Measurements from ENCODE around the gene SLC19A1.
"Not testable (repeated sequence)": the region's sequence is repeated elsewhere in the genome, so short reads cannot be mapped to it uniquely, and the experiment has no call there.

SLC19A1 gene

GRCh38 chr21:45570826-45571601 is 28.8 kb upstream of the SLC19A1 start:
- Histone ChIP-seq H3K9ac (ENCODE audit: low read length in 2 of 2) (peak overlapping the region in 1 of 2 donors; percentile 64), H3K27me3 (ENCODE audit: control insufficient read depth in 1 of 2, insufficient read depth in 2 of 2, low read length in 2 of 2) (no peaks in the 10 kb centered on the region), H3K4me1 (ENCODE audit: control insufficient read depth, insufficient read depth, low read length) (peaks cover 31% of the 10 kb centered on the region), H3K9me3 (ENCODE audit: control insufficient read depth in 2 of 2, low read length in 2 of 2) (no peaks in the 10 kb centered on the region), H3K4me3 (ENCODE audit: low read length in 2 of 2) (peak overlapping the region in 1 of 2 donors; percentile 52), H3K27ac (ENCODE audit: low read length) (peak overlapping the region; percentile 84), H3K36me3 (ENCODE audit: control insufficient read depth in 2 of 2, insufficient read depth in 2 of 2, low read length in 2 of 2) (no peaks in the 10 kb centered on the region)

GRCh38 chr21:45570071-45570470 is 27.8 kb upstream of the SLC19A1 start:
- Histone ChIP-seq H3K9ac (ENCODE audit: low read length in 2 of 2) (peak overlapping the region in 1 of 2 donors; percentile 64), H3K36me3 (ENCODE audit: control insufficient read depth in 2 of 2, insufficient read depth in 2 of 2, low read length in 2 of 2) (no peaks in the 10 kb centered on the region), H3K4me3 (ENCODE audit: low read length in 2 of 2) (no peak overlapping the region), H3K9me3 (ENCODE audit: control insufficient read depth in 2 of 2, low read length in 2 of 2) (no peaks in the 10 kb centered on the region), H3K27ac (ENCODE audit: low read length) (peak overlapping the region; percentile 84), H3K27me3 (ENCODE audit: control insufficient read depth in 1 of 2, insufficient read depth in 2 of 2, low read length in 2 of 2) (no peaks in the 10 kb centered on the region), H3K4me1 (ENCODE audit: control insufficient read depth, insufficient read depth, low read length) (peaks cover 31% of the 10 kb centered on the region)

- H3K27me3 ChIP-seq (ENCODE audit: control insufficient read depth in 1 of 2, insufficient read depth in 2 of 2, low read length in 2 of 2): no peaks in the 10 kb centered on the region
- peaks cover 0 to 2% of the 10 kb centered on the region in 2 donors for H3K9me3 ChIP-seq (ENCODE audit: control insufficient read depth in 2 of 2, low read length in 2 of 2)
- H3K27ac ChIP-seq (ENCODE audit: low read length): no peak overlapping the region
- peaks cover 25% of the 10 kb centered on the region for H3K4me1 ChIP-seq (ENCODE audit: control insufficient read depth, insufficient read depth, low read length)
- no peak overlapping the region for H3K4me3 ChIP-seq (ENCODE audit: low read length in 2 of 2)
- no peak overlapping the region for H3K9ac ChIP-seq (ENCODE audit: low read length in 2 of 2)
- no peaks in the 10 kb centered on the region for H3K36me3 ChIP-seq (ENCODE audit: control insufficient read depth in 2 of 2, insufficient read depth in 2 of 2, low read length in 2 of 2)
Observed at GRCh38 chr21:45568383-45568782, 26.1 kb upstream of the SLC19A1 start.

- not testable (repeated sequence) for H3K27me3 ChIP-seq (ENCODE audit: control insufficient read depth in 1 of 2, insufficient read depth in 2 of 2, low read length in 2 of 2); H3K4me3 ChIP-seq (ENCODE audit: low read length in 2 of 2); H3K36me3 ChIP-seq (ENCODE audit: control insufficient read depth in 2 of 2, insufficient read depth in 2 of 2, low read length in 2 of 2); H3K9me3 ChIP-seq (ENCODE audit: control insufficient read depth in 2 of 2, low read length in 2 of 2); H3K4me1 ChIP-seq (ENCODE audit: control insufficient read depth, insufficient read depth, low read length); H3K9ac ChIP-seq (ENCODE audit: low read length in 2 of 2); H3K27ac ChIP-seq (ENCODE audit: low read length)
Observed at GRCh38 chr21:45564137-45564536, 21.9 kb upstream of the SLC19A1 start.

GRCh38 chr21:45562965-45563364 is 20.7 kb upstream of the SLC19A1 start:
- Histone ChIP-seq H3K9ac (ENCODE audit: low read length in 2 of 2) (no peak overlapping the region), H3K9me3 (ENCODE audit: control insufficient read depth in 2 of 2, low read length in 2 of 2) (peaks cover 6 to 7% of the 10 kb centered on the region in 2 donors), H3K4me3 (ENCODE audit: low read length in 2 of 2) (no peak overlapping the region), H3K36me3 (ENCODE audit: control insufficient read depth in 2 of 2, insufficient read depth in 2 of 2, low read length in 2 of 2) (no peaks in the 10 kb centered on the region), H3K4me1 (ENCODE audit: control insufficient read depth, insufficient read depth, low read length) (peaks cover 2% of the 10 kb centered on the region), H3K27me3 (ENCODE audit: control insufficient read depth in 1 of 2, insufficient read depth in 2 of 2, low read length in 2 of 2) (no peaks in the 10 kb centered on the region), H3K27ac (ENCODE audit: low read length) (no peak overlapping the region)

GRCh38 chr21:45562402-45562801 is 20.2 kb upstream of the SLC19A1 start:
- Histone ChIP-seq H3K27me3 (ENCODE audit: control insufficient read depth in 1 of 2, insufficient read depth in 2 of 2, low read length in 2 of 2) (no peaks in the 10 kb centered on the region), H3K9ac (ENCODE audit: low read length in 2 of 2) (no peak overlapping the region), H3K4me1 (ENCODE audit: control insufficient read depth, insufficient read depth, low read length) (peaks cover 2% of the 10 kb centered on the region), H3K9me3 (ENCODE audit: control insufficient read depth in 2 of 2, low read length in 2 of 2) (peaks cover 6 to 7% of the 10 kb centered on the region in 2 donors), H3K4me3 (ENCODE audit: low read length in 2 of 2) (no peak overlapping the region), H3K27ac (ENCODE audit: low read length) (no peak overlapping the region), H3K36me3 (ENCODE audit: control insufficient read depth in 2 of 2, insufficient read depth in 2 of 2, low read length in 2 of 2) (no peaks in the 10 kb centered on the region)

GRCh38 chr21:45561241-45561640 is 19.0 kb upstream of the SLC19A1 start:
- H3K27ac ChIP-seq (ENCODE audit: low read length); H3K36me3 ChIP-seq (ENCODE audit: control insufficient read depth in 2 of 2, insufficient read depth in 2 of 2, low read length in 2 of 2); H3K4me1 ChIP-seq (ENCODE audit: control insufficient read depth, insufficient read depth, low read length); H3K4me3 ChIP-seq (ENCODE audit: low read length in 2 of 2); H3K9ac ChIP-seq (ENCODE audit: low read length in 2 of 2); H3K27me3 ChIP-seq (ENCODE audit: control insufficient read depth in 1 of 2, insufficient read depth in 2 of 2, low read length in 2 of 2); H3K9me3 ChIP-seq (ENCODE audit: control insufficient read depth in 2 of 2, low read length in 2 of 2): not testable (repeated sequence)

- no peak overlapping the region for H3K9ac ChIP-seq (ENCODE audit: low read length in 2 of 2)
Observed at GRCh38 chr21:45560106-45561021, 18.1 kb upstream of the SLC19A1 start.

GRCh38 chr21:45559216-45560105 is 17.2 kb upstream of the SLC19A1 start:
- H3K4me1 ChIP-seq (ENCODE audit: control insufficient read depth, insufficient read depth, low read length): peaks cover 6% of the 10 kb centered on the region
- no peak overlapping the region for H3K27ac ChIP-seq (ENCODE audit: low read length)
- H3K27me3 ChIP-seq (ENCODE audit: control insufficient read depth in 1 of 2, insufficient read depth in 2 of 2, low read length in 2 of 2): no peaks in the 10 kb centered on the region
- H3K36me3 ChIP-seq (ENCODE audit: control insufficient read depth in 2 of 2, insufficient read depth in 2 of 2, low read length in 2 of 2): no peaks in the 10 kb centered on the region
- H3K9me3 ChIP-seq (ENCODE audit: control insufficient read depth in 2 of 2, low read length in 2 of 2): peaks cover 6 to 7% of the 10 kb centered on the region in 2 donors
- no peak overlapping the region for H3K9ac ChIP-seq (ENCODE audit: low read length in 2 of 2)
- H3K4me3 ChIP-seq (ENCODE audit: low read length in 2 of 2): no peak overlapping the region

More at GRCh38 chr21:45560106-45561021, 18.1 kb upstream of the SLC19A1 start:
- Histone ChIP-seq H3K4me1 (ENCODE audit: control insufficient read depth, insufficient read depth, low read length) (peaks cover 6% of the 10 kb centered on the region), H3K27ac (ENCODE audit: low read length) (no peak overlapping the region), H3K4me3 (ENCODE audit: low read length in 2 of 2) (no peak overlapping the region), H3K27me3 (ENCODE audit: control insufficient read depth in 1 of 2, insufficient read depth in 2 of 2, low read length in 2 of 2) (no peaks in the 10 kb centered on the region), H3K9me3 (ENCODE audit: control insufficient read depth in 2 of 2, low read length in 2 of 2) (peaks cover 6 to 7% of the 10 kb centered on the region in 2 donors), H3K36me3 (ENCODE audit: control insufficient read depth in 2 of 2, insufficient read depth in 2 of 2, low read length in 2 of 2) (no peaks in the 10 kb centered on the region)

GRCh38 chr21:45558044-45558721 is 15.9 kb upstream of the SLC19A1 start:
- no peak overlapping the region for H3K27ac ChIP-seq (ENCODE audit: low read length)
- H3K9me3 ChIP-seq (ENCODE audit: control insufficient read depth in 2 of 2, low read length in 2 of 2): peaks cover 4 to 6% of the 10 kb centered on the region in 2 donors
- no peaks in the 10 kb centered on the region for H3K27me3 ChIP-seq (ENCODE audit: control insufficient read depth in 1 of 2, insufficient read depth in 2 of 2, low read length in 2 of 2)
- H3K4me3 ChIP-seq (ENCODE audit: low read length in 2 of 2): no peak overlapping the region
- H3K9ac ChIP-seq (ENCODE audit: low read length in 2 of 2): no peak overlapping the region
- peaks cover 6% of the 10 kb centered on the region for H3K4me1 ChIP-seq (ENCODE audit: control insufficient read depth, insufficient read depth, low read length)
- H3K36me3 ChIP-seq (ENCODE audit: control insufficient read depth in 2 of 2, insufficient read depth in 2 of 2, low read length in 2 of 2): no peaks in the 10 kb centered on the region

Data from stomach smooth muscle (tissue), 2 donors.